Endothelial cell of umbilical vein (primary cell): ENCODE results near the gene UST. TPM values are rescaled to one million over a fixed set of nuclear protein-coding genes. Genes with fewer than 3 reads are reported as not detected.

Experiments
- BruUV-seq: library from RNA; stranded (reverse); fragments of 400-500 nt; replicated peaks from 2 replicates; lab custom pipeline; 2021; lab: Mats Ljungman, UMichigan
- CTCF ChIA-PET: fragments of 300-600, 350-600 bp; sonication (Branson Sonifier 250); formaldehyde crosslinking; loops from one replicate; lab custom pipeline; 2021; ENCODE audit warnings: antibody characterized with exemption, inconsistent platforms; lab: Charles Lee
- POLR2A ChIA-PET: fragments of 300-600, 350-600 bp; sonication (Branson Sonifier 250); formaldehyde crosslinking; loops from one replicate; lab custom pipeline; 2021; ENCODE audit warnings: antibody characterized with exemption, inconsistent platforms; lab: Charles Lee
- DNase-seq: peaks from one replicate; pipeline ENCODE4 v3.0.0-alpha.2; 2011; ENCODE audit warnings: low read depth, low spot score
- FAIRE-seq: peaks from 2 replicates; lab custom pipeline; 2011; peaks lifted over from hg19 to GRCh38; lab: Jason Lieb, UNC
- H2AFZ ChIP-seq: 2 replicates; pipeline ENCODE4 v1.6.0; 2012; ENCODE audit warnings: low read depth, low read length, control low read depth, inconsistent platforms
- H3K27ac ChIP-seq: 2 replicates; pipeline ENCODE4 v1.5.1; 2011; ENCODE audit warnings: low read depth, mild to moderate bottlenecking, control low read depth, low read length, moderate library complexity; ENCODE audit not compliant: insufficient read depth
- H3K27me3 ChIP-seq, 2 experiments: 2 replicates each; pipeline versions ENCODE4 v1.6.0 to v1.6.1; 2011; ENCODE audit warnings: low read length in 2 of 2, mixed read lengths in 1 of 2; ENCODE audit not compliant: control insufficient read depth in 2 of 2, insufficient read depth in 2 of 2
- H3K36me3 ChIP-seq, 2 experiments: 2 replicates in 1 of 2; 3 replicates in 1 of 2; pipeline ENCODE4 v1.5.1; 2011; ENCODE audit warnings: low read length in 2 of 2, mild to moderate bottlenecking in 1 of 2, moderate library complexity in 1 of 2; ENCODE audit not compliant: control insufficient read depth in 2 of 2, insufficient read depth in 2 of 2; ENCODE audit errors: extremely low read depth in 1 of 2
- H3K4me1 ChIP-seq: 3 replicates; pipeline ENCODE4 v1.5.1; 2011; ENCODE audit warnings: mild to moderate bottlenecking, low read length; ENCODE audit not compliant: control insufficient read depth, insufficient read depth; ENCODE audit errors: extremely low read depth
- H3K4me2 ChIP-seq: 2 replicates; pipeline ENCODE4 v1.6.1; 2011; ENCODE audit warnings: low read length, control low read depth, mixed read lengths; ENCODE audit not compliant: insufficient read depth
- H3K4me3 ChIP-seq, 3 experiments: fragments of 200-600 bp in 1 of 3; sonication (generic), shearing (Covaris generic) in 1 of 3; replicated peaks in 1 of 3; 2 replicates each; pipeline ENCODE4 v1.5.1; 2011 to 2016; ENCODE audit warnings: control low read depth in 3 of 3, low read length in 3 of 3, mild to moderate bottlenecking in 2 of 3, inconsistent platforms in 1 of 3, low read depth in 1 of 3, moderate library complexity in 1 of 3; ENCODE audit not compliant: insufficient read depth in 1 of 3
- H3K79me2 ChIP-seq: 2 replicates; pipeline ENCODE4 v1.6.0; 2012; ENCODE audit warnings: low read length, inconsistent platforms; ENCODE audit not compliant: control insufficient read depth, insufficient read depth
- H3K9ac ChIP-seq: replicated peaks from 2 replicates; pipeline ENCODE3; 2011; ENCODE audit warnings: low read length, control low read depth; ENCODE audit not compliant: insufficient read depth; ENCODE audit errors: extremely low read depth
- H3K9me1 ChIP-seq: replicated peaks from 3 replicates; pipeline ENCODE4 v1.6.0; 2011; ENCODE audit warnings: mild to moderate bottlenecking, low read length; ENCODE audit not compliant: control insufficient read depth, insufficient read depth; ENCODE audit errors: extremely low read depth
- H3K9me3 ChIP-seq: replicated peaks from 2 replicates; pipeline ENCODE4 v1.5.1; 2012; ENCODE audit warnings: low read length, inconsistent platforms; ENCODE audit not compliant: control insufficient read depth, insufficient read depth
- H4K20me1 ChIP-seq: replicated peaks from 2 replicates; pipeline ENCODE3; 2011; ENCODE audit warnings: mild to moderate bottlenecking, low read length; ENCODE audit not compliant: control insufficient read depth, insufficient read depth; ENCODE audit errors: extremely low read depth
- EZH2 ChIP-seq: IDR thresholded peaks from 2 replicates; pipeline ENCODE4 v1.6.1; 2012; ENCODE audit warnings: borderline replicate concordance, low read depth, mild to moderate bottlenecking, moderate library complexity, low read length, inconsistent platforms; ENCODE audit not compliant: severe bottlenecking
- FOS ChIP-seq: IDR thresholded peaks from 2 replicates; pipeline ENCODE4 v1.6.1; 2011; ENCODE audit warnings: mild to moderate bottlenecking, low read length, moderate library complexity, borderline replicate concordance; ENCODE audit not compliant: insufficient read depth
- GATA2 ChIP-seq: IDR thresholded peaks from 2 replicates; pipeline ENCODE4 v1.7.0; 2011; ENCODE audit warnings: low read depth, mild to moderate bottlenecking, moderate library complexity, mixed read lengths, low read length; ENCODE audit not compliant: insufficient read length, insufficient read depth
- JUN ChIP-seq: IDR thresholded peaks from 2 replicates; pipeline ENCODE4 v1.6.1; 2011; ENCODE audit warnings: borderline replicate concordance, low read depth; ENCODE audit not compliant: insufficient read length, insufficient read depth
- MYC ChIP-seq: IDR thresholded peaks from one replicate; pipeline ENCODE4 v1.6.1; 2011; ENCODE audit warnings: mild to moderate bottlenecking, low read depth, low read length
- POLR2A ChIP-seq: IDR thresholded peaks from 2 replicates; pipeline ENCODE4 v1.6.1; 2012; ENCODE audit warnings: low read depth, mild to moderate bottlenecking, control low read depth, low read length
- POLR2AphosphoS5 ChIP-seq: IDR thresholded peaks from 2 replicates; pipeline ENCODE4 v1.6.1; 2012; ENCODE audit warnings: low read depth, mild to moderate bottlenecking, control low read depth, low read length, moderate library complexity; ENCODE audit not compliant: insufficient read depth
- dilution Hi-C: fragments of 300-500 bp; cut with MboI; formaldehyde crosslinking; loops from one replicate; pipeline ENCODE4 v1.15.0; 2019; ENCODE audit warnings: low sequenced_read_pairs; ENCODE audit not compliant: extremely low pct_ligation_motif_present
- intact Hi-C: fragments of 100-400 bp; cut with micrococcal nuclease; formaldehyde crosslinking; loops from one replicate; pipeline ENCODE4 v1.10.0; 2022
- polyA plus RNA-seq, 4 experiments: library from polyadenylated mRNA; depleted of rRNA in 3 of 4; stranded (reverse) in 3 of 4; unstranded in 1 of 4; fragments of >200 nt; gene quantifications; 2 replicates each; pipeline versions ENCODE4 v1.2.1 to v1.2.3, GENCODE V29; 2011 to 2012; ENCODE audit warnings: missing spikeins in 1 of 4
- total RNA-seq: library from RNA; stranded (reverse); gene quantifications from 2 replicates; pipeline ENCODE4 v1.2.3, GENCODE V29; 2021
- TF ChIP-seq, protein P1 (sequence below), 2 donors: IDR thresholded peaks; 1 replicate in 1 of 2; 2 replicates in 1 of 2; pipeline ENCODE4 v1.5.1; 2011; ENCODE audit warnings: low read length in 2 of 2, mild to moderate bottlenecking in 2 of 2, moderate library complexity in 2 of 2, control low read depth in 1 of 2, inconsistent platforms in 1 of 2, low read depth in 1 of 2; ENCODE audit not compliant: insufficient read depth in 1 of 2; ENCODE audit errors: extremely low read depth in 1 of 2
- TF ChIP-seq, protein P2 (sequence below): IDR thresholded peaks from 2 replicates; pipeline ENCODE4 v1.6.1; 2011; ENCODE audit not compliant: insufficient read depth, insufficient read length

UST gene
- total and polyA plus RNA-seq, 2 donors (not counting 3 experiments of a cell fraction or from before 2014, with no cell fraction given), result 0.26 to 0.84 TPM

DNA sequence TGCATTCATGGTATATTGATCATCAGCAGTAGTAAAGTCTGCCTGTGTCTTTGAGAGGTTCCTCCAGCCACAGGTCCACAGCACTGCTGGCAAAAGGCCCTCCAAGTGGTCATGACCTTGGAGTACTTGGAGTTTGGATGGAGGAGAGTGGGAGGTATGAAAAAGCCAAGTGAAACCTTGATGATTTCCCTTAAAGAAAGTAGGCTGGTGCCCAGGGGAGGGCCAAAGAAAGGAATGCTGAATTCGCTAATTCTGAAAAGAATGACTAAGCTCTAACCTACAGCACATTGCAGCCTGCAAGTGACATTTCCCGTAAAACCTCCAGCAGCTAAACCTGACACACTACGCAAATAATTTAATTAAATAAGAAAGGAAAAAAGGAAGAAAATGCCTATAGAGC, 347.3 kb downstream of the UST start:
- Histone ChIP-seq H3K9me1 (no peaks in the 10 kb centered on the region), H3K9me3 (no peaks in the 10 kb centered on the region), H4K20me1 (no peaks in the 10 kb centered on the region), H3K27ac (no peak overlapping the region), H2AFZ (no peak overlapping the region), H3K79me2 (no peaks in the 10 kb centered on the region), H3K9ac (no peak overlapping the region), H3K4me1 (no peaks in the 10 kb centered on the region), H3K4me3 (no peak overlapping the region), H3K27me3 (peaks cover 6 to 13% of the 10 kb centered on the region in 2 experiments), H3K4me2 (no peak overlapping the region), H3K36me3 (no peaks in the 10 kb centered on the region)
- CTCF ChIA-PET, result interaction anchor here (1.2 to 3.5 kb wide), 2 partner anchors 9 to 338 kb away, joined by 3 to 17 read pairs; no protein-coding TSS in a partner anchor
- no peak for DNase-seq
- POLR2A ChIA-PET, result no interaction called here
- no peak for TF ChIP-seq GATA2
- TF ChIP-seq, protein P1, sequence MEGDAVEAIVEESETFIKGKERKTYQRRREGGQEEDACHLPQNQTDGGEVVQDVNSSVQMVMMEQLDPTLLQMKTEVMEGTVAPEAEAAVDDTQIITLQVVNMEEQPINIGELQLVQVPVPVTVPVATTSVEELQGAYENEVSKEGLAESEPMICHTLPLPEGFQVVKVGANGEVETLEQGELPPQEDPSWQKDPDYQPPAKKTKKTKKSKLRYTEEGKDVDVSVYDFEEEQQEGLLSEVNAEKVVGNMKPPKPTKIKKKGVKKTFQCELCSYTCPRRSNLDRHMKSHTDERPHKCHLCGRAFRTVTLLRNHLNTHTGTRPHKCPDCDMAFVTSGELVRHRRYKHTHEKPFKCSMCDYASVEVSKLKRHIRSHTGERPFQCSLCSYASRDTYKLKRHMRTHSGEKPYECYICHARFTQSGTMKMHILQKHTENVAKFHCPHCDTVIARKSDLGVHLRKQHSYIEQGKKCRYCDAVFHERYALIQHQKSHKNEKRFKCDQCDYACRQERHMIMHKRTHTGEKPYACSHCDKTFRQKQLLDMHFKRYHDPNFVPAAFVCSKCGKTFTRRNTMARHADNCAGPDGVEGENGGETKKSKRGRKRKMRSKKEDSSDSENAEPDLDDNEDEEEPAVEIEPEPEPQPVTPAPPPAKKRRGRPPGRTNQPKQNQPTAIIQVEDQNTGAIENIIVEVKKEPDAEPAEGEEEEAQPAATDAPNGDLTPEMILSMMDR (IDR thresholded peaks at IDR 0.05; ENCODE audit: extremely low read depth in 1 of 2, insufficient read depth in 1 of 2, low read depth in 1 of 2, low read length in 2 of 2), result no peak
- no peak for TF ChIP-seq JUN
- no peak for TF ChIP-seq EZH2
- TF ChIP-seq POLR2A, result no peak
- TF ChIP-seq FOS, result no peak
- no peak for TF ChIP-seq POLR2AphosphoS5
- TF ChIP-seq MYC, result no peak
- TF ChIP-seq, protein P2, sequence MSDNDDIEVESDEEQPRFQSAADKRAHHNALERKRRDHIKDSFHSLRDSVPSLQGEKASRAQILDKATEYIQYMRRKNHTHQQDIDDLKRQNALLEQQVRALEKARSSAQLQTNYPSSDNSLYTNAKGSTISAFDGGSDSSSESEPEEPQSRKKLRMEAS, result no peak
- no TSS peak for BruUV-seq
- no peak for FAIRE-seq
- intact Hi-C loops, result no loop called here
- dilution Hi-C loops, result no loop called here
